KMS-11 (cell line): ENCODE data around the gene RITA1.

Source experiments
- H2AFZ ChIP-seq: fragments of 200-600 bp; sonication (generic); 2 replicates; pipeline ENCODE4 v1.6.1; 2016; ENCODE audit warnings: antibody characterized with exemption, mixed run types, low read depth
- H3K27ac ChIP-seq: fragments of 200-600 bp; sonication (generic); 2 replicates; pipeline ENCODE4 v1.6.1; 2016; ENCODE audit warnings: mild to moderate bottlenecking, mixed run types
- H3K27me3 ChIP-seq: fragments of 200-600 bp; sonication (generic); 2 replicates; pipeline ENCODE4 v1.6.1; 2017; ENCODE audit warnings: mild to moderate bottlenecking, low read depth, mixed run types, moderate library complexity; ENCODE audit not compliant: insufficient read depth
- H3K36me3 ChIP-seq: fragments of 200-600 bp; sonication (generic); 2 replicates; pipeline ENCODE4 v1.6.1; 2017; ENCODE audit warnings: mild to moderate bottlenecking, mixed run types; ENCODE audit not compliant: insufficient read depth
- H3K4me1 ChIP-seq: fragments of 200-600 bp; sonication (generic); 2 replicates; pipeline ENCODE4 v1.6.1; 2016; ENCODE audit warnings: mild to moderate bottlenecking, low read depth, mixed run types; ENCODE audit not compliant: poor library complexity, severe bottlenecking
- H3K4me2 ChIP-seq: fragments of 200-600 bp; sonication (generic); 2 replicates; pipeline ENCODE4 v1.7.0; 2016; ENCODE audit warnings: mild to moderate bottlenecking, mixed run types
- H3K4me3 ChIP-seq: fragments of 200-600 bp; sonication (generic); IDR thresholded peaks from 2 replicates; pipeline ENCODE4 v1.6.1; 2017; ENCODE audit warnings: low read depth, low read length, mixed read lengths; ENCODE audit not compliant: insufficient read depth
- H3K79me2 ChIP-seq: fragments of 200-600 bp; sonication (generic); 2 replicates; pipeline ENCODE4 v1.6.1; 2016; ENCODE audit warnings: low read depth, mixed run types; ENCODE audit not compliant: insufficient read depth
- H3K9ac ChIP-seq: fragments of 200-600 bp; sonication (generic); 2 replicates; pipeline ENCODE4 v1.6.1; 2016; ENCODE audit warnings: mild to moderate bottlenecking, mixed run types
- H4K20me1 ChIP-seq: fragments of 200-600 bp; sonication (generic); 2 replicates; pipeline ENCODE4 v1.6.1; 2016; ENCODE audit warnings: mild to moderate bottlenecking, mixed run types; ENCODE audit not compliant: insufficient read depth
- CTCF ChIP-seq: fragments of 200-600 bp; sonication (generic); conservative IDR thresholded peaks from 2 replicates; pipeline ENCODE4 v1.6.1; 2017; ENCODE audit warnings: low read depth, mild to moderate bottlenecking, antibody characterized with exemption, low read length, moderate library complexity, mixed read lengths

Gene RITA1

GRCh38 chr12:113186666-113187325 lies 1.3 kb downstream of the RITA1 start:
- H3K4me1 ChIP-seq, result peaks cover 25% of the 10 kb centered on the region
- no peak overlapping the region for H3K27ac ChIP-seq
- H3K79me2 ChIP-seq, result peaks cover 26% of the 10 kb centered on the region
- H3K36me3 ChIP-seq, result no peaks in the 10 kb centered on the region
- no peak overlapping the region for H2AFZ ChIP-seq
- H3K4me3 ChIP-seq, result no peak overlapping the region
- no peak overlapping the region for H3K9ac ChIP-seq
- H3K27me3 ChIP-seq, result no peaks in the 10 kb centered on the region
- peak overlapping the region; percentile 51 for H3K4me2 ChIP-seq
- no peaks in the 10 kb centered on the region for H4K20me1 ChIP-seq
- TF ChIP-seq CTCF, result no peak

- Histone ChIP-seq H3K4me2 (no peak overlapping the region), H4K20me1 (no peaks in the 10 kb centered on the region), H3K27me3 (no peaks in the 10 kb centered on the region), H3K4me3 (no peak overlapping the region), H3K36me3 (no peaks in the 10 kb centered on the region), H2AFZ (no peak overlapping the region), H3K79me2 (peaks cover under 1% of the 10 kb centered on the region), H3K9ac (no peak overlapping the region), H3K4me1 (peaks cover 16% of the 10 kb centered on the region), H3K27ac (no peak overlapping the region)
- no peak for TF ChIP-seq CTCF
These were observed 3.8 kb downstream of the RITA1 start for GRCh38 chr12:113189361-113189760.

- Histone ChIP-seq H3K4me1 (peaks cover 16% of the 10 kb centered on the region), H3K79me2 (no peaks in the 10 kb centered on the region), H3K27ac (no peak overlapping the region), H3K4me2 (no peak overlapping the region), H2AFZ (no peak overlapping the region), H3K36me3 (no peaks in the 10 kb centered on the region), H4K20me1 (no peaks in the 10 kb centered on the region), H3K27me3 (no peaks in the 10 kb centered on the region), H3K4me3 (no peak overlapping the region), H3K9ac (no peak overlapping the region)
- TF ChIP-seq CTCF, result no peak
These were observed 5.2 kb downstream of the RITA1 start for GRCh38 chr12:113190761-113191160.

GRCh38 chr12:113191227-113191626 lies 5.7 kb downstream of the RITA1 start:
- H3K79me2 ChIP-seq, result no peaks in the 10 kb centered on the region
- TF ChIP-seq CTCF, result no peak
- H3K27ac ChIP-seq, result no peak overlapping the region
- peaks cover 16% of the 10 kb centered on the region for H3K4me1 ChIP-seq
- no peaks in the 10 kb centered on the region for H4K20me1 ChIP-seq
- H3K36me3 ChIP-seq, result no peaks in the 10 kb centered on the region
- H3K9ac ChIP-seq, result no peak overlapping the region
- H3K4me3 ChIP-seq, result no peak overlapping the region
- no peak overlapping the region for H2AFZ ChIP-seq
- H3K4me2 ChIP-seq, result no peak overlapping the region
- H3K27me3 ChIP-seq, result no peaks in the 10 kb centered on the region
